GM23338 (cell line): Measurements from ENCODE around the gene OBSCN. TPM values are rescaled to one million over a fixed set of nuclear protein-coding genes. Genes with fewer than 3 reads are reported as not detected.

Experiments used
- ATAC-seq: fragments of 200-7000 bp; cut with Tn5 transposase; 3 replicates; pipeline ENCODE4 v1.9.1; 2020
- DNase-seq: peaks from one replicate; pipeline ENCODE4 v3.0.0-alpha.2; 2015; ENCODE audit warnings: low spot score
- H2AFZ ChIP-seq: fragments of 200-600 bp; sonication (generic); 2 replicates; pipeline ENCODE4 v1.8.0; 2016; ENCODE audit warnings: antibody characterized with exemption, mild to moderate bottlenecking, moderate library complexity
- H3F3A ChIP-seq: fragments of 200-600 bp; sonication (generic); replicated peaks from 2 replicates; pipeline ENCODE4 v1.8.0; 2017; ENCODE audit warnings: antibody characterized with exemption, mixed run types, low read depth
- H3K27ac ChIP-seq: fragments of 200-600 bp; sonication (generic); 2 replicates; pipeline ENCODE4 v1.6.1; 2016; ENCODE audit warnings: low read depth
- H3K27me3 ChIP-seq: fragments of 200-600 bp; sonication (generic); 2 replicates; pipeline ENCODE4 v1.8.0; 2016; ENCODE audit warnings: mild to moderate bottlenecking, mixed run types, moderate library complexity; ENCODE audit not compliant: insufficient read depth
- H3K36me3 ChIP-seq: fragments of 200-600 bp; sonication (generic); 2 replicates; pipeline ENCODE4 v1.8.0; 2016; ENCODE audit warnings: mild to moderate bottlenecking; ENCODE audit not compliant: insufficient read depth
- H3K4me1 ChIP-seq: fragments of 200-600 bp; sonication (generic); 2 replicates; pipeline ENCODE4 v1.8.0; 2016; ENCODE audit warnings: mild to moderate bottlenecking, moderate library complexity; ENCODE audit not compliant: insufficient read depth
- H3K4me2 ChIP-seq: fragments of 200-600 bp; sonication (generic); 2 replicates; pipeline ENCODE4 v1.7.1; 2017; ENCODE audit warnings: mixed run types
- H3K4me3 ChIP-seq: fragments of 200-600 bp; sonication (generic); 2 replicates; pipeline ENCODE4 v1.6.1; 2016; ENCODE audit warnings: mixed run types
- H3K79me2 ChIP-seq: fragments of 200-600 bp; sonication (generic); replicated peaks from 2 replicates; pipeline ENCODE4 v1.8.0; 2017; ENCODE audit warnings: mild to moderate bottlenecking; ENCODE audit not compliant: insufficient read depth
- H3K9me2 ChIP-seq: fragments of 200-600 bp; sonication (generic); 2 replicates; pipeline ENCODE4 v1.8.0; 2017; ENCODE audit not compliant: insufficient read depth
- H4K20me1 ChIP-seq: fragments of 200-600 bp; sonication (generic); replicated peaks from 2 replicates; pipeline ENCODE4 v1.8.0; 2017; ENCODE audit warnings: mild to moderate bottlenecking; ENCODE audit not compliant: insufficient read depth
- H3K27ac Mint-ChIP-seq: 2 replicates; pipeline ENCODE4 v1.8.0; 2020; ENCODE audit warnings: inconsistent platforms, mild to moderate bottlenecking, moderate library complexity, mixed read lengths
- H3K27me3 Mint-ChIP-seq: 3 replicates; pipeline ENCODE4 v1.8.0; 2022; ENCODE audit warnings: low read depth, mild to moderate bottlenecking, moderate library complexity, mixed read lengths, inconsistent platforms; ENCODE audit not compliant: insufficient read depth, poor library complexity
- H3K36me3 Mint-ChIP-seq: 3 replicates; pipeline ENCODE4 v1.8.0; 2021; ENCODE audit warnings: low read depth, mild to moderate bottlenecking, inconsistent platforms, moderate library complexity, mixed read lengths
- H3K4me1 Mint-ChIP-seq: 3 replicates; pipeline ENCODE4 v1.8.0; 2020; ENCODE audit warnings: mild to moderate bottlenecking, inconsistent platforms, mixed read lengths
- H3K4me3 Mint-ChIP-seq: 3 replicates; pipeline ENCODE4 v1.8.0; 2021; ENCODE audit warnings: moderate library complexity, mild to moderate bottlenecking, inconsistent platforms, mixed read lengths
- H3K9me3 Mint-ChIP-seq: 3 replicates; pipeline ENCODE4 v1.8.0; 2020; ENCODE audit warnings: moderate library complexity, mild to moderate bottlenecking, inconsistent platforms, mixed read lengths
- CTCF ChIP-seq, 2 experiments: fragments of 200-600 bp in 1 of 2; sonication (generic) in 1 of 2; conservative IDR thresholded peaks; 2 replicates each; pipeline versions ENCODE4 v1.5.1 to v1.6.1; 2016 to 2017; ENCODE audit warnings: antibody characterized with exemption in 2 of 2, low read depth in 2 of 2, mild to moderate bottlenecking in 2 of 2, moderate library complexity in 1 of 2
- ETS1 ChIP-seq: IDR thresholded peaks from 2 replicates; pipeline ENCODE4 v1.6.1; 2016; ENCODE audit warnings: antibody characterized with exemption
- EZH2phosphoT487 ChIP-seq: fragments of 200-600 bp; sonication (generic); IDR thresholded peaks from one replicate; pipeline ENCODE4 v1.8.1; 2018; ENCODE audit warnings: antibody characterized with exemption; ENCODE audit not compliant: unreplicated experiment
- JUNB ChIP-seq: IDR thresholded peaks from one replicate; pipeline ENCODE4 v1.6.1; 2016; ENCODE audit warnings: antibody characterized with exemption; ENCODE audit not compliant: unreplicated experiment
- NANOG ChIP-seq: IDR thresholded peaks from 2 replicates; pipeline ENCODE4 v1.6.1; 2016; ENCODE audit warnings: antibody characterized with exemption, borderline replicate concordance
- STAT1 ChIP-seq: IDR thresholded peaks from one replicate; pipeline ENCODE4 v1.6.1; 2016; ENCODE audit warnings: antibody characterized with exemption; ENCODE audit not compliant: unreplicated experiment
- polyA plus RNA-seq: library from polyadenylated mRNA; unstranded; fragments of >200 nt; fragmentation: Nextera tagmentation; extraction: Ambion mirVana; gene quantifications from 2 replicates; pipeline ENCODE4 v1.2.1, GENCODE V29; 2016
- total RNA-seq: library from RNA; depleted of rRNA; stranded (reverse); fragments of >200 nt; shearing (Covaris generic); gene quantifications from 2 replicates; pipeline ENCODE4 v1.2.3, GENCODE V29; 2014
- TF ChIP-seq, protein P1 (sequence below): IDR thresholded peaks from one replicate; pipeline ENCODE4 v1.6.1; 2018; ENCODE audit warnings: antibody characterized with exemption; ENCODE audit not compliant: unreplicated experiment

Gene OBSCN
- total and polyA plus RNA-seq, 2 experiments from 2014 or later, result 8.4 to 38.5 TPM

- Histone ChIP-seq H3K4me3 (no peak overlapping the region), H3K36me3 (no peaks in the 10 kb centered on the region; the same call in 1 of the 2 replicates), H3K4me1 (no peaks in the 10 kb centered on the region), H3K27me3 (no peaks in the 10 kb centered on the region), H4K20me1 (peaks cover 5% of the 10 kb centered on the region), H2AFZ (no peak overlapping the region), H3K4me2 (no peak overlapping the region), H3F3A (no peaks in the 10 kb centered on the region), H3K27ac (no peak overlapping the region), H3K79me2 (peaks cover 2% of the 10 kb centered on the region; the same call in 1 of the 2 replicates), H3K9me2 (no peaks in the 10 kb centered on the region)
- Mint-ChIP-seq H3K27me3 (peaks cover 8% of the 10 kb centered on the region), H3K4me1 (peaks cover under 1% of the 10 kb centered on the region; the same call in 1 of the 3 replicates), H3K9me3 (no peaks in the 10 kb centered on the region), H3K4me3 (no peak overlapping the region; the same call in 2 of the 3 replicates), H3K27ac (no peak overlapping the region), H3K36me3 (peaks cover 53% of the 10 kb centered on the region)
- TF ChIP-seq EZH2phosphoT487 (no peak), CTCF (conservative IDR thresholded peaks at IDR 0.05; ENCODE audit: low read depth in 2 of 2) (no peak), ETS1 (no peak), NANOG (no peak)
- ATAC-seq (no peak), DNase-seq (no peak)
Measured at GRCh38 chr1:228396770-228397662, 189.2 kb downstream of the OBSCN start.

- no peaks in the 10 kb centered on the region for H3F3A ChIP-seq
- H3K4me3 ChIP-seq, result no peak overlapping the region
- H3K36me3 ChIP-seq, result no peaks in the 10 kb centered on the region; the same call in 1 of the 2 replicates
- H3K9me3 Mint-ChIP-seq, result no peaks in the 10 kb centered on the region
- H3K4me2 ChIP-seq, result no peak overlapping the region
- no peak overlapping the region for H2AFZ ChIP-seq
- H3K79me2 ChIP-seq, result peaks cover 9% of the 10 kb centered on the region
- no peaks in the 10 kb centered on the region for H3K4me1 ChIP-seq
- peaks cover 5% of the 10 kb centered on the region for H4K20me1 ChIP-seq
- H3K27me3 Mint-ChIP-seq, result peaks cover 12% of the 10 kb centered on the region
- ATAC-seq, result no peak
- H3K27ac Mint-ChIP-seq, result no peak overlapping the region
- no peak overlapping the region for H3K4me3 Mint-ChIP-seq
- no peaks in the 10 kb centered on the region for H3K9me2 ChIP-seq
- no peak overlapping the region for H3K27ac ChIP-seq
- H3K27me3 ChIP-seq, result no peaks in the 10 kb centered on the region
- H3K4me1 Mint-ChIP-seq, result peaks cover 4% of the 10 kb centered on the region; the same call in 1 of the 3 replicates
- peaks cover 61% of the 10 kb centered on the region for H3K36me3 Mint-ChIP-seq
- DNase-seq, result no peak
- TF ChIP-seq STAT1, result no peak
- TF ChIP-seq NANOG, result no peak
- no peak for TF ChIP-seq JUNB
- TF ChIP-seq, protein P1, sequence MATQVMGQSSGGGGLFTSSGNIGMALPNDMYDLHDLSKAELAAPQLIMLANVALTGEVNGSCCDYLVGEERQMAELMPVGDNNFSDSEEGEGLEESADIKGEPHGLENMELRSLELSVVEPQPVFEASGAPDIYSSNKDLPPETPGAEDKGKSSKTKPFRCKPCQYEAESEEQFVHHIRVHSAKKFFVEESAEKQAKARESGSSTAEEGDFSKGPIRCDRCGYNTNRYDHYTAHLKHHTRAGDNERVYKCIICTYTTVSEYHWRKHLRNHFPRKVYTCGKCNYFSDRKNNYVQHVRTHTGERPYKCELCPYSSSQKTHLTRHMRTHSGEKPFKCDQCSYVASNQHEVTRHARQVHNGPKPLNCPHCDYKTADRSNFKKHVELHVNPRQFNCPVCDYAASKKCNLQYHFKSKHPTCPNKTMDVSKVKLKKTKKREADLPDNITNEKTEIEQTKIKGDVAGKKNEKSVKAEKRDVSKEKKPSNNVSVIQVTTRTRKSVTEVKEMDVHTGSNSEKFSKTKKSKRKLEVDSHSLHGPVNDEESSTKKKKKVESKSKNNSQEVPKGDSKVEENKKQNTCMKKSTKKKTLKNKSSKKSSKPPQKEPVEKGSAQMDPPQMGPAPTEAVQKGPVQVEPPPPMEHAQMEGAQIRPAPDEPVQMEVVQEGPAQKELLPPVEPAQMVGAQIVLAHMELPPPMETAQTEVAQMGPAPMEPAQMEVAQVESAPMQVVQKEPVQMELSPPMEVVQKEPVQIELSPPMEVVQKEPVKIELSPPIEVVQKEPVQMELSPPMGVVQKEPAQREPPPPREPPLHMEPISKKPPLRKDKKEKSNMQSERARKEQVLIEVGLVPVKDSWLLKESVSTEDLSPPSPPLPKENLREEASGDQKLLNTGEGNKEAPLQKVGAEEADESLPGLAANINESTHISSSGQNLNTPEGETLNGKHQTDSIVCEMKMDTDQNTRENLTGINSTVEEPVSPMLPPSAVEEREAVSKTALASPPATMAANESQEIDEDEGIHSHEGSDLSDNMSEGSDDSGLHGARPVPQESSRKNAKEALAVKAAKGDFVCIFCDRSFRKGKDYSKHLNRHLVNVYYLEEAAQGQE, result no peak
- TF ChIP-seq EZH2phosphoT487, result no peak
Measured at GRCh38 chr1:228397966-228398365, 190.1 kb downstream of the OBSCN start.
